Measurements from ENCODE around the gene PIK3CG. TPM values are rescaled to one million over a fixed set of nuclear protein-coding genes. Genes with fewer than 3 reads are reported as not detected.

The PIK3CG gene
- total RNA-seq, 1 donor from 2014 or later: 0.82 TPM

- Mint-ChIP-seq H3K27ac (ENCODE audit: unreplicated experiment) (no peak overlapping the region), H3K27me3 (ENCODE audit: low read depth, unreplicated experiment) (peaks cover 9% of the 10 kb centered on the region), H3K9me3 (ENCODE audit: unreplicated experiment) (peaks cover 6% of the 10 kb centered on the region), H3K36me3 (ENCODE audit: low read depth, unreplicated experiment) (no peaks in the 10 kb centered on the region), H3K4me1 (ENCODE audit: low read depth, unreplicated experiment) (peaks cover 8% of the 10 kb centered on the region), H3K4me3 (ENCODE audit: unreplicated experiment) (no peak overlapping the region)
- Histone ChIP-seq H3K4me1 (ENCODE audit: insufficient read depth, low read length) (no peaks in the 10 kb centered on the region), H3K27me3 (ENCODE audit: insufficient read depth, low read length) (no peaks in the 10 kb centered on the region), H3K36me3 (ENCODE audit: insufficient read depth, low read length) (no peaks in the 10 kb centered on the region), H3K27ac (ENCODE audit: low read depth, low read length) (no peak overlapping the region), H3K4me3 (ENCODE audit: insufficient read depth, low read depth, low read length) (no peak overlapping the region), H3K79me2 (ENCODE audit: insufficient read depth, low read length) (no peaks in the 10 kb centered on the region), H3K4me2 (ENCODE audit: low read length) (no peak overlapping the region), H4K20me1 (ENCODE audit: insufficient read depth, low read length) (no peaks in the 10 kb centered on the region), H3K9ac (ENCODE audit: low read length) (no peak overlapping the region), H3K9me3 (ENCODE audit: insufficient read depth, low read depth, low read length) (no peaks in the 10 kb centered on the region), H2AFZ (ENCODE audit: low read depth, low read length) (no peak overlapping the region)
- DNase-seq (ENCODE audit: low read depth) (no peak), FAIRE-seq (no peak)
- TF ChIP-seq EZH2 (IDR thresholded peaks at IDR 0.05; ENCODE audit: insufficient read depth, low read length) (no peak), CTCF (IDR thresholded peaks at IDR 0.05; ENCODE audit: insufficient read depth, low read depth, low read length) (no peak)
These were observed 2.6 kb upstream of the PIK3CG start for GRCh38 chr7:106862317-106863089.

GRCh38 chr7:106863274-106863997 lies 1.6 kb upstream of the PIK3CG start:
- Histone ChIP-seq H3K36me3 (ENCODE audit: insufficient read depth, low read length) (no peaks in the 10 kb centered on the region), H3K27me3 (ENCODE audit: insufficient read depth, low read length) (no peaks in the 10 kb centered on the region), H4K20me1 (ENCODE audit: insufficient read depth, low read length) (no peaks in the 10 kb centered on the region), H2AFZ (ENCODE audit: low read depth, low read length) (no peak overlapping the region), H3K4me3 (ENCODE audit: insufficient read depth, low read depth, low read length) (no peak overlapping the region), H3K79me2 (ENCODE audit: insufficient read depth, low read length) (no peaks in the 10 kb centered on the region), H3K27ac (ENCODE audit: low read depth, low read length) (no peak overlapping the region), H3K4me2 (ENCODE audit: low read length) (no peak overlapping the region), H3K4me1 (ENCODE audit: insufficient read depth, low read length) (no peaks in the 10 kb centered on the region), H3K9me3 (ENCODE audit: insufficient read depth, low read depth, low read length) (no peaks in the 10 kb centered on the region), H3K9ac (ENCODE audit: low read length) (no peak overlapping the region)
- Mint-ChIP-seq H3K9me3 (ENCODE audit: unreplicated experiment) (peaks cover 3% of the 10 kb centered on the region), H3K4me1 (ENCODE audit: low read depth, unreplicated experiment) (peaks cover 8% of the 10 kb centered on the region), H3K27me3 (ENCODE audit: low read depth, unreplicated experiment) (peaks cover 7% of the 10 kb centered on the region), H3K27ac (ENCODE audit: unreplicated experiment) (no peak overlapping the region), H3K4me3 (ENCODE audit: unreplicated experiment) (no peak overlapping the region), H3K36me3 (ENCODE audit: low read depth, unreplicated experiment) (no peaks in the 10 kb centered on the region)
- DNase-seq (ENCODE audit: low read depth) (no peak), FAIRE-seq (no peak)
- TF ChIP-seq CTCF (IDR thresholded peaks at IDR 0.05; ENCODE audit: insufficient read depth, low read depth, low read length) (no peak), EZH2 (IDR thresholded peaks at IDR 0.05; ENCODE audit: insufficient read depth, low read length) (no peak)
